Stimulated activated CD8-positive, alpha-beta memory T cell treated with anti-CD3 and anti-CD28 coated beads, Interleukin-4, amount 100 ng/mL, for 4 hours (primary cell): ENCODE results near the gene NRIP2.
A peak's percentile ranks its signal among the peaks of the same experiment; 100 is the strongest.

Source experiments
- DNase-seq, 2 donors: peaks; one replicate each; pipeline ENCODE4 v3.0.0-alpha.2; 2020; ENCODE audit warnings: low read depth in 2 of 2, low spot score in 1 of 2

NRIP2 gene

DNA sequence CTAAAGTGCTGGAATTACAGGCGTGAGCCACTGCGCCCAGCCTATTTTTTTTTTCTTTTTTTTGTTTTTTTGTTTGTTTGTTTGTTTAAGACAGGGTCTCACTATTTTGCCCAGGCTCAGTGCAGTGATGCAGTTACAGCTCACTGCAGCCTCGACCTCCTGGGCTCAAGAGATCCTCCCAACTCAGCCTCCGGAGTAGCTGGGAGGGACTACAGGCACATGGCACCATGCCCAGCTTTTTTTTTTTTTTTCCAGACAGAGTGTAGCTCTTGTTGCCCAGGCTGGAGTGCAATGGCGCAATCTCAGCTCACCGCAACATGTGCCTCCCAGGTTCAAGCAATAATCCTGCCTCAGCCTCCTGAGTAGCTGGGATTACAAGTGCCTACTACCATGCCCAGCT lies 28.1 kb downstream of the NRIP2 start:
- no peak for DNase-seq

DNA sequence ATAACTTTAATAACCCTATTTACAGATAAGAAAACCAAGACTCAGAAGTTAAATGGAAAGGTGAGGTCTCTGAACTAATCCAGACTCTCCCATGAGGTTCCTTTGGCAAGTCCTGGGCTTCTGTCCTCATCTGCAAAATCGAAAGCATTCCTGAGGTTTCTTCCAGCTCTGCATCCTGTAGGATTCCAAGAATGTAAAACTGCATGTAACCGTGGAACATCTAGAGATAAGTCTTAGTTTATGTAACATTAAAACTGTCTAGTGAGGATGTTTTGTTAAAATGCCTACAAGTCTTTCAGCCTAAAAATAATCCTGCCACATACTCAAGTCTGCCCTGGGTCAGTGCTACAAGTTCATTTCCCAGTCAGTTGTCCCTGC lies 29.7 kb downstream of the NRIP2 start:
- no peak for DNase-seq

DNA sequence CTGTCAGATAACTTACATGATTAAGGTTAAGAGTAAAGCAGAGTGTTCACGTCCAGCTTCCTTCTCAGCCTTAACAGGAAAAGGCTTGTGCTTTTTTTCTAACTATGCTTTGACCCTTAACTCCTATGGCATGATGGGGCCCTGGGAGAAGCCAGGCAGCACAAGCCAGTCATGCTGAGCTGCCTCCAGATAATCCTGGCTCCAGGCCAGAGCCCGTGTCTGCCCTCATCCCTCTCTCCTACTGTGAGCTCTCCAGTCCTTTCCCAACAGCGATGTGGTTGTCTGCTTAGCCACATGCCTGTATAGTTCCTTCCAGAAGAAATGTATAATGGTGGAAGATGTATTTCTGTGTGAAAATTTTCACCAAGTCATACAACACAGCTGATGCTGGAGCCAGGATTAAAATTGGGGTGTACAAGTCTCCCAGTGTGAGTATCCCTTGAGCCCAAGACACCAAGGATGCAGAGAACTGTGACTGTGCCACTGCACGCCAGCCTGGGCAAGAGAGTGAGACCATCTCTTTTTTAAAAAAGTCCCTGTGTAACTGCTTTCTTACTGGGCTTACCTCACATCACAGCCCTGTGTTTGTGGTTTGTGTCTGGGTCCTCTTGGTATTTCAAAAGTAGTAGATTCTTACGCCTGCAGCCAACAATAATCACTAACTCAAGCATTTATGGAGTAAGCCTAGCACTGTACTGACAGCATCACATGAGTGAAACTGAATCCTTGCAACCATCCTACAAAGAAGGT lies 30.3 kb downstream of the NRIP2 start:
- DNase-seq = no peak

DNA sequence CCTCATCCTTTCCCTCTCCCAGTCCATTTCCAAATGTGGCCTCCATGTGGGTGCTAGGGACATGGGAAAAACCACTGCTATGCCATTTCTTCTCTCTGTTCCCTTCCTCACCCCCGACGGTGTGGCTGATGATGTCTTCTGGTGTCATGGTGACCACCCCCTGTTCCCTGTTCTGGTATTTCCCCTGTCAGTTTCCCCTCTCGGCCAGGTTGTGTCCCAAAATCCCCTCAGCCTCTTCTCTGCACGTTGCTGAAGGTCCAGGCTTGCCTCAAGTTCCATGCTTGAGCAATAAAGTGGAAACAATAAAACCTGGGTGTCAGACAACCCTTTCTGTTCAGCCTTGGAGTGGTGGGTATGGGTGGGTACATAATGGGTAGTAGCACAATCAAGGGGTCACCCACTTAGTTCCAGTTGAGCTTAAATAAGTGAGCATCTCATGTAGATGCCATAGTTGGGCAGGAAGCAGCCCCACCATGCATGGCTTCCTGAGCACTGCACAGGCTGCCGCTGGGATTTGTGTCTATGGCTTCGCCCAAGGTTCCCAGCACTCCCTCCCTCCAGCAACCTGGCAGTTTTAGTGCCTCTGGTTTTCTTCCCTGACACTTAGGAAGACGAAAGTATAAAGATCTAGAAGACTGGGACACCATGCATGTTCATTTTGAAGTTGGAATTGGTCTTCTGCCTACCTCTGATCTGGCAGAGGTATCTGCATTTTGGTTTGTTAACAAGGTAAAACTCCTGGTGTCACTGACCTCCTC lies 31.0 kb downstream of the NRIP2 start:
- no peak for DNase-seq

DNA sequence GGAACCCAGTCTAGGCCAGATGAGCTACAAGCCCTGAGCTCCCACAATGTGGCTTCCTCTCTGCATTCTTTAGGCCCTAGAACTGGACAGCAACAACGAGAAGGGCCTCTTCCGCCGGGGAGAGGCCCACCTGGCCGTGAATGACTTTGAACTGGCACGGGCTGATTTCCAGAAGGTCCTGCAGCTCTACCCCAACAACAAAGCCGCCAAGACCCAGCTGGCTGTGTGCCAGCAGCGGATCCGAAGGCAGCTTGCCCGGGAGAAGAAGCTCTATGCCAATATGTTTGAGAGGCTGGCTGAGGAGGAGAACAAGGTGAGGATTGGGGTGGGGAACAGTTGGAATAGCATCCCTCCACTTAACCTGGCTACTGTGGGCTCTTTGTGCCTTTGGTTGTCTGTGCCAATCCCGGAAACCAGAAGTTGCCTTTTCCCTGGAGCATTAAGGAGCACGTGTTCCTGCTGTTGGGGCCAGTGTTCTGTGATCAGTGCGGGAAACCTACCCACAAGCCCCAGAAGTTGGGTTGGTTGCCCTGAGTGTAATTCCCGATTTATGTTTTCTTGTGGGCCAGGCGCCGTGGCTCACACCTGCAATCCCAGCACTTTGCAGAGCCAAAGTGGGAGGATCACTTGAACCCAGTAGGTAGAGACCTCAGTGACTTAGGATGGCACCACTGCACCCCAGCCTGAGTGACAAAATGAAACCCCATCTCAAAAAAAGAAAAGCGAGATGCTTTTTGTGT lies 33.6 kb downstream of the NRIP2 start:
- no peak for DNase-seq

DNA sequence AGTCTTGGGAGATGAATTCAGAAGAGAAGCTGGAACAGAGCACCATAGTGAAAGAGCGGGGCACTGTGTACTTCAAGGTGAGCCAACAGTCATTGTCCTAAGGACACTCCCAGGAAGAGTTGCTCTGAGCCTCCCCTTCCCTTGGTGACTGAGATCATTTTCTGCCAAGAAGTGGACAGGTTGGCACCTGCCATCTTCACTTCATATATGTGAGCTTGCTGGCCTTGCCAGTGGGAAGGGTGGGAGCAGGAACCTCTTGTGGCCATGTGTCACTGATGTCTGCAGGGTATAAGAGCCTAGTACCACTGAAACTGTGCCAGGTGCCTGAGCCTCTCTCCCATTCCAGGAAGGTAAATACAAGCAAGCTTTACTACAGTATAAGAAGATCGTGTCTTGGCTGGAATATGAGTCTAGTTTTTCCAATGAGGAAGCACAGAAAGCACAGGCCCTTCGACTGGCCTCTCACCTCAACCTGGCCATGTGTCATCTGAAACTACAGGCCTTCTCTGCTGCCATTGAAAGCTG lies 34.7 kb downstream of the NRIP2 start:
- no peak for DNase-seq

DNA sequence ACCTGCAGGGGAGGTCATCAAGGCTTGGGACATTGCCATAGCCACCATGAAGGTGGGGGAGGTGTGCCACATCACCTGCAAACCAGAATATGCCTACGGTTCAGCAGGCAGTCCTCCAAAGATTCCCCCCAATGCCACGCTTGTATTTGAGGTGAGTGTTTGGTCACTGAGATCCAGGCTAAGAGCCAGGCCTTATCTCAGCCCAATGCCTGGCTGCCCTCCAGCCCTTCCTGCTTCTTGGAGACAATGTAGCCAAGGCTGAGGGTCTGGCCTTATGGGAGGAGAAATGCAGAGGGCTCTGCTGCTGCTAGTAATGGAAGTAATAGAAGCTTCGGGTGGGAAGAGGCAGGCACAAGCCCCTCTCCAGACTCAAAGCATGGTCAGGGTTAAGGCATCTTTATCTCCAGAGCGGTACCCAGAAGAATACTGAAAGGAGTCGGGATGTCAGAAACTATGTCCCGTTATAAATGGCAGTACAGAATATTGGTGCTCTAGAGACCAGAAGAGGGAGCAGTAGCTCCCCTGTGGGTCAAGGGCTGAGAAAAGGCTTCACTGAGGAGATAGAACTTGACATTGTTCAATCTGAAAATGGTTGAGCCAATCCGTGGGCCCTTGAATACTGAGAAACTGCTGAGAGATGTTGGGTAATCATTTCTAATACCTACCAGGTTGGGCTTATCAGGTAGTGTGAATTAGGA lies 37.0 kb downstream of the NRIP2 start:
- DNase-seq = no peak

DNA sequence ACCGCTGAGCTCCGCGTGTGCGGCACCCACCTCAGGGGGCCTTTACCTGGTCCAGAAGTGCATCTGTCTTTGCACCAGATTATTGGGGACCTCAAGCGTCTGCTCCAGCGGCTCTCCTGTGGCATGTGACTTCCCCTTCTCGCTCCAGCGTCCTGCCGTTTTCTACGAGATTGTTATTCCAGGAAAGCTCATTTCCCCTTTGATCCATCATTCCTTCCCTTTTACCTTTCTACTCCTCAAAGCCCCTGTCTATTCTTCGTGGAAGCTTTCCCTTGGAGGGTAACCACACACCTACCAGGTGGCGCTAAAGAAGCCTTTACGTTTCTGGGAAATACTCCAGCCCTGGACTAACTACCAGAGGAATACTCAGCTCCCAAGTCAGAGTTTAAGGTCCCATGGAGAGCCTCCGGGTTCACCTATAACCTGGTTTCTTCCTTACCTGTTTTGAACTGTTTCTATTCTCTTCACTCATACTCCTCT lies 38.6 kb downstream of the NRIP2 start:
- DNase-seq = no peak

DNA sequence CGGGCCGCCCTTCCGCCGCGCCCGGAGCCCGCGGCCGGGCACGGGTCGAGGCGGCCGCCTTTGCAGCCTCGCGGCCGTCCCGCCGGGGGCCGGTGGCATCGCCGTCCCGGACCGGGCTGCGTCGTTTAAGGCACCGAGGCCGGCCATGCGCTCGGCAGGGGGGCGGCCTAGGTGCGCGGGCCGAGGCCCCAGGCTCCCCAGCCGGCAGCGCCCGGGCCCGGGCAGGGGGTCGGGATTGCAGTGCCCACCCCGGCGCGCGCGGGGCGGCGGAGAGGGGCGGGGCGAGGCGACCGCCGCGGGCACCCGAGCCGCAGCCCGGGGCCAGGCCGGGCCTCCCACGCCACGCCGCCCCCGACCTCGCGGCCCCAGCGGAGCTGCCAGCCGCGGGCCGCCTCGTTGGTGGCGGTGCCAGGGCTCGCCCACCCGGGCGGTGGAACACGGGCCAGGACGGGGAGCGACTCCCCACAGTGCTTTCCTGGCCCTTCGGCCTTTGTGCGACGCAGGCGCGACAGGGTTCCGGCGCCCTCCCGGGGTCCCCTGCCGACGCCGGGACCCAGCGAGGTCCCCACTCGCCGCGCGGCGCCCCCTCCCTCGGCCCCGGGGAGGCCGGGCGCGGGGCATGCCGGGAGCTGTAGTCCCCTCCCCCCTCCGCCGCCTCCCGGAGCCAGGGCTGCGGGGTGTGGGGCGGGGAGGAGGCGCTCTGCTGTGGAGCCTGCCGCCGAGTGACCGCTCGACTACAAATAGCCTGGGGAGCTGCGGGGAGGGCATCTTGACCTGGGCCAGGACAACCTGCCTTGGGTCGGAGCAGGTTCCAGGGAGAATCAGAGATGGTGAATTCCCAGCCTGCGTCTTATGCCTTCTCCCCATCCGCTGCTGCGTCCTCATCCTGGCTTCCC lies 39.3 kb downstream of the NRIP2 start:
- DNase-seq = peak; percentile 40 to 57

DNA sequence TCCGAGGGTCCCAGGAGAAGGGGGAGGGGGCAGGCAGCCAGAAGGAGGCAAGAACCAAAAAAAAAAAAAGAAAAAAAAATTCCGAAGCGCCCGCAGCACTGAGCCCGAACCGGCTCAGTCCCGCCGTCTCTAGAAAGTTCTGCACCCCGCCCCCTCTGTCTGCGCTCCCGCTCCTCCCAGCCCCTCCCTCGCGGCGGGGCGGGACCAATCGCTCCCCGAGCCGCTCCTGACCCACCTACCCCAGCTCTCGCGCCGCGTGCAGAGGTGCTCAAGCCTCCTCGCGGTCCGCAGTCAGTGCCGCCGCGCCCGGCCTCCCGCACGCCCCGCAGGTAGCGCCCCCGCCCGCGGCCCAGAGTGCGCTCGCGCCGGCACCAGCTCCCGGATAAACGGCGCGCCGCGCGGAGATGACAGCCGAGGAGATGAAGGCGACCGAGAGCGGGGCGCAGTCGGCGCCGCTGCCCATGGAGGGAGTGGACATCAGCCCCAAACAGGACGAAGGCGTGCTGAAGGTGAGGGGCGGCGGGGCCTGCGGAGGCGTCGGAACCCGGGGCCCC lies 40.0 kb downstream of the NRIP2 start, which contains the start of gene FKBP4:
Gene FKBP4 (plus strand): TSS at position 235 of the 554 bp plus-strand sequence. CDS start 170 bp downstream, at position 405.
- peak; percentile 74 to 85 for DNase-seq

DNA sequence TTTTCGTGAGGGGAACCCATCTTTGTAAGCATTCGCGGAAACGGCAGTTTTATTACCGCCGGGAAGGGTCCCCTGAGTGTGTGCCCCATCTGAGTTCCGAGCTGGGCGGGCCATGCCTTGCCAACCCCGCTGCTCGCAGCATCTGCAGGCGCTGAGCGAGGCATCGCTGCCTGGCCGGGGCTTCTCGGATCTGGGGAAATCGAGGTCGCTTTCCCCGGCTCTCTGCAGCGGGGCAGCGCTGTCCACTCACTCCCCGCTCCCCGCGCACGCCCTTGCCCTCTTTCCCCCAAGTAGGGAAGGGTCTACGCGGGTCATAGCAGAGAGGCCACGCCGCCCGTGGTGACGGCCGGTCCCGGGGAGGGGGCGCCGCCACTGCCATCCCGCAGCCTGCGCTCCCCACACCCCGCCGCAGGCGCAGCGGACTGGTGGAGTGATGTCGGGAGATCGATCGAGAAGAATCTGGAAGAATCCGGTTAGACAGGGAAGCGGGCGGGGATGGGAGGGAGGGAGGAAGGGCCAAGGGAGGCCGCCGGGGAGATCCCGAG lies 40.6 kb downstream of the NRIP2 start:
- no peak for DNase-seq

DNA sequence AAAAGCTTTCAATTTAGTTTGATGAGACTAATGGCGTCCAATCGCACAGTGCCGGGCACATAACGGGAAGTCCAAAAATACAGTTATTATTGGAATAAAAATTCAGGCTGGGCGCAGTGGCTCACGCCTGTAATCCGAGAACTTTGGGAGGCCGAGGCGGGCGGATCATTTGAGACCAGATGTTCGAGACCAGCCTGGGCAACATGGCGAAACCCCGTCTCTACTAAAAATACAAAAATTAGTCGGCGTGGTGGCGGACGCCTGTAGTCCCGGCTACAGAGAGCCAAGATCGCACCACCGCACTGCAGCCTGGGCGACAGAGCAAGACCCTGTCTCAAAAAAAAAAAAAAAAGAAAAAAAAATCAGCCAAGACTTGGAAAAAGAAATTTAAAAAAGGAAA lies 41.3 kb downstream of the NRIP2 start:
- no peak for DNase-seq

DNA sequence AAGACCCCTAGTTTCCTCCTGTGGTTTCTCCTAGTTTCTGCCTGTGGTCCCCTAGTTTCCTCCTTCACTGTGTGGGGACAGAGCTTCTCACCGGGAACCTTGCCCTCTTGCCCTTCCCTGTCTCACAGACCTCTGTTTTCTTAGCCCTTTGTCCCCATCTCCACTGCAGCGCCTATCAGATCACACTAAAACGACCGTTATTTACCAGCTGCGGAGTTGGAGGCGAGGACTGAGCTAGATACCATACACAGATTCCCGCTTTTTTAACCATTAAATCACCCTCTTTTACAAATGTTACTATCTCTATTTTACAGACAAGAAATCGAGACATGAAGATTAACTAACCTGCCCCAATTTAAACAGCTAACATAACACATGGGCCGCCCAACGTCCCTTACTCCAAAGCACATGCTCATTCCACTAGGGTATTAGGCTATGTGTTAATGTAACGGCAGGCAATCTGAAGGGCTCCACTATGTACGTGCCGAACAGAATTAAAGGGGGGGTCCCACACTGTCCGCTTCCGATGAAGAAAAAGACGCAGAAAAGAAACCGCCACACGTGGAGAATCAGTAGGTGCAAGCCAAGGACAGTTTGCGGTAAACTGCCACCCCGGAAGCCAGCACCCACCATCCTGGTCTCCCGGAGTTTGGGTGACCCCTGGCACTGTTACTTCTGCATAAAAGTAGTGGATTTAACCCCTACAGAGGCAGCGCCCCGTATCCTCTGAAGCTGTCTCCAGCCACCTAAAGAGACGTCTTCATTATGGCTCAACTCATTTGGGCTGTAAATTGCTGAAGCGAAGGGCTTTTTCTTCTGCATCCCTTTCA lies 41.9 kb downstream of the NRIP2 start:
- DNase-seq = no peak

DNA sequence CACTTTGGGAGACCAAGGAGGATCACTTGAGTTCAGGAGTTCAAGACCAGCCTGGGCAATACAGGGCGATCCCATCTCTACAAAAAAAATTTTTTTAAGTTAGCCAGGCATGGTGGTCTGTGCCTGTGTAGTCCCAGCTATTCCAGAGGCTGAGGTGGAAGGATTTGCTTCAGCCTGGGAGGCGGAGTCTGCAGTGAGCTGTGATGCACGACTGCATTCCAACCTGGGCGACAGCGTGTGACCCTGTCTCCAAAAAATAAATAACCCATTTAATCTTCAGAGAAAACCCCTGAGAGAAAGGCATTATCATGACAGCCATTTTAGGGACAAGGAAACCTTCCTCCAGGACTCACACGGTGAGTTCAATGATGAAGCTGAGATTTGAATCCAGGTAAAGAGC lies 43.7 kb downstream of the NRIP2 start:
- no peak for DNase-seq

DNA sequence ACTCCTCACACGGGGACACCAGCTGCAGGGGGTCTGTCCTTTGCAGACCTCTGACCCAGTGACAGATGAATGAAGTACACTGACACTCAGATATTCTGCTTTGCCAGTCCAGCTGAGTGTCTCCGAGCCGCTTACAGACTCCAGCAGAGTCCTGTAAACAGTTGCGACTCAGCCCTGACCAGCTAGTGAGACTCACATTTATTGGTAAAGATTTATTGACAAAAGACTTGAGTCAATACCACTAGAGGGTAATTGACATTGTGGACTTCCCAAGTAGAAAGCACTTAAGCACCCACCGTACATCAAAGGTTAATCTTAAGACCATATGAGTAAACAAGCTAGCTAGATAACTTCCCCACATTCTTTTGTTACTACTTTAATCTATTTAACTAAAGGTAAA lies 49.8 kb downstream of the NRIP2 start:
- no peak for DNase-seq

DNA sequence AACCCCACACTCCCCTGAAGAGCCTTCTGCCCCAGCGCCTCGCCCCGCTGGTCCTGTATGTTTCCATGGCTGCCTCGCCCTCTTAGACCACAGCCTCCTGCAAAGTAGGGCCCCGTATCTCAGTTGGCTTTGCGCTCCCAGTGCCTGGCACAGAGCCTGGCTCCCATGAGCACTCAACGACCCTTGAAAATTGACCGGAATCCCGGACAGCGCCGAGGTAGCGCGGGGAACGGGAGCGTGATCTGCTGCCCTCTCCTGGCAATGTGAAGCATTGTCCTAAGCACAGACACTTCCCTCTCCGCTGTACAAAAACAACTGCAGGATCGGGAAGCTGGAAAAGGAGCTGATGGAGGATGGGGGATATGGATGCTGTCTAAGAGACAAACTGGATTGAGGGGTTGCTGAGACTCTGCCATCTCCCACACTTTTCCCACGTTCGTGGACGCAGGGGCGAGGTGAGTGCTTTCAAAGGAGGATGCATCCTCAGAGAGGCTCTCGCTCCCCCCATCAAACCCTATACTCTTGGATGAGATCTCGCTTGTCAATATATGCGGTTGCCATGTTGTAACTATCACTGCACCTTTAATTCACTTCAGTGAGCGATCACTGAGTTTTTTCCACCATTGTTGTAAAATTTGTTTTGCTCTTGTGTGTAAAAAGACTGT lies 50.8 kb downstream of the NRIP2 start:
- no peak for DNase-seq

DNA sequence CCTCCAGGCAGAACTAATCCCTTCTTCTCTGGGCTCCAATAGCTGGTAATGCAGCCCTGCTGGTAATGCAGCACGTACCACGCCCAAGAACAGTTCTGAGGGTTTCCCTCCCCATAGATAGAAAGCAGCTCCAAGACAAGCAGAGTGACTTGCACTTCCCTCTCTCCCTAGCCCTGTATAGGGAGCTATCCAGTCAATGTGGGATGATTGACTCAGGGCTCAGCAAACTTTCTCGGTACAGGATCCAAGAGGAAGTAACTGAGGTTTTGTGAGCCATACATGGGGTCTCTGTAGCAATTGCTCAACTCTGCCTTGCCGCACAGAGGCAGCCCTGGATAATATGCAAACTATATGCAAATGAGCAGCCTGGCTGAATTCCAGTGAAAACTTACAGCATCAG lies 55.6 kb downstream of the NRIP2 start:
- DNase-seq = no peak
